Parathyroid adenoma (tissue), 2 donors: Measurements from ENCODE around the gene CFAP221.
"Not testable (repeated sequence)": the region's sequence is repeated elsewhere in the genome, so short reads cannot be mapped to it uniquely, and the experiment has no call there.

Experiments used
- H2AFZ ChIP-seq: fragments of 300-600 bp; sonication (generic); one replicate; pipeline ENCODE4 v1.7.0; 2017; ENCODE audit warnings: antibody characterized with exemption, mild to moderate bottlenecking
- H3K27ac ChIP-seq: fragments of 300-600 bp; sonication (generic); one replicate; pipeline ENCODE4 v1.7.0; 2017
- H3K27me3 ChIP-seq: fragments of 300-600 bp; sonication (generic); one replicate; pipeline ENCODE4 v1.7.0; 2017; ENCODE audit warnings: low read length; ENCODE audit not compliant: control insufficient read depth, insufficient read depth
- H3K36me3 ChIP-seq: fragments of 300-600 bp; sonication (generic); one replicate; pipeline ENCODE4 v1.7.0; 2017; ENCODE audit warnings: low read length; ENCODE audit not compliant: control insufficient read depth, insufficient read depth
- H3K4me1 ChIP-seq: fragments of 300-600 bp; sonication (generic); one replicate; pipeline ENCODE4 v1.7.0; 2017; ENCODE audit warnings: control low read depth
- H3K4me2 ChIP-seq: fragments of 300-600 bp; sonication (generic); one replicate; pipeline ENCODE4 v1.7.0; 2017; ENCODE audit warnings: low read length
- H3K4me3 ChIP-seq: fragments of 300-600 bp; sonication (generic); one replicate; pipeline ENCODE4 v1.7.0; 2017; ENCODE audit warnings: low read depth, low read length
- H3K79me2 ChIP-seq: fragments of 300-600 bp; sonication (generic); one replicate; pipeline ENCODE4 v1.7.0; 2017; ENCODE audit warnings: control low read depth
- H3K9ac ChIP-seq: fragments of 300-600 bp; sonication (generic); one replicate; pipeline ENCODE4 v1.7.0; 2017; ENCODE audit warnings: mild to moderate bottlenecking
- H3K9me3 ChIP-seq: fragments of 300-600 bp; sonication (generic); one replicate; pipeline ENCODE4 v1.7.0; 2017; ENCODE audit warnings: low read length; ENCODE audit not compliant: control insufficient read depth
- CTCF ChIP-seq: fragments of 300-600 bp; sonication (generic); IDR thresholded peaks from one replicate; pipeline ENCODE4 v1.7.0; 2017; ENCODE audit warnings: antibody characterized with exemption, mild to moderate bottlenecking
- donor health status: primary hyperparathyroidism.

CFAP221 gene

GRCh38 chr2:119608553-119608952, 64.3 kb downstream of the CFAP221 start:
- Histone ChIP-seq H3K4me2 (no peak overlapping the region), H3K36me3 (no peaks in the 10 kb centered on the region), H3K4me1 (no peaks in the 10 kb centered on the region), H3K9me3 (no peaks in the 10 kb centered on the region), H3K9ac (no peak overlapping the region), H3K4me3 (no peak overlapping the region), H2AFZ (no peak overlapping the region), H3K27me3 (no peaks in the 10 kb centered on the region), H3K79me2 (no peaks in the 10 kb centered on the region), H3K27ac (no peak overlapping the region)
- no peak for TF ChIP-seq CTCF

GRCh38 chr2:119609337-119609736, 65.1 kb downstream of the CFAP221 start:
- no peaks in the 10 kb centered on the region for H3K4me1 ChIP-seq
- H3K27ac ChIP-seq, result no peak overlapping the region
- no peak overlapping the region for H3K9ac ChIP-seq
- no peak overlapping the region for H2AFZ ChIP-seq
- no peaks in the 10 kb centered on the region for H3K36me3 ChIP-seq
- no peaks in the 10 kb centered on the region for H3K27me3 ChIP-seq
- H3K9me3 ChIP-seq, result no peaks in the 10 kb centered on the region
- H3K4me2 ChIP-seq, result no peak overlapping the region
- no peaks in the 10 kb centered on the region for H3K79me2 ChIP-seq
- H3K4me3 ChIP-seq, result no peak overlapping the region
- no peak for TF ChIP-seq CTCF

- not testable (repeated sequence) for H3K9ac ChIP-seq, H3K4me3 ChIP-seq
Measured at GRCh38 chr2:119614140-119614539, 69.9 kb downstream of the CFAP221 start.

GRCh38 chr2:119616421-119616820, 72.2 kb downstream of the CFAP221 start:
- Histone ChIP-seq H3K4me1 (no peaks in the 10 kb centered on the region), H3K27ac (no peak overlapping the region), H3K9me3 (no peaks in the 10 kb centered on the region), H3K4me2 (no peak overlapping the region), H3K79me2 (no peaks in the 10 kb centered on the region), H3K4me3 (no peak overlapping the region), H3K27me3 (no peaks in the 10 kb centered on the region), H3K36me3 (no peaks in the 10 kb centered on the region), H3K9ac (no peak overlapping the region), H2AFZ (no peak overlapping the region)
- TF ChIP-seq CTCF, result no peak

More at GRCh38 chr2:119614140-119614539, 69.9 kb downstream of the CFAP221 start:
- not testable (repeated sequence) for H3K4me1 ChIP-seq, H3K9me3 ChIP-seq, H3K27ac ChIP-seq, H2AFZ ChIP-seq, H3K79me2 ChIP-seq, H3K4me2 ChIP-seq, H3K36me3 ChIP-seq, H3K27me3 ChIP-seq

- Histone ChIP-seq H3K9ac (no peak overlapping the region), H2AFZ (no peak overlapping the region), H3K36me3 (no peaks in the 10 kb centered on the region), H3K9me3 (no peaks in the 10 kb centered on the region), H3K4me2 (no peak overlapping the region), H3K4me3 (no peak overlapping the region), H3K27me3 (no peaks in the 10 kb centered on the region), H3K27ac (no peak overlapping the region), H3K4me1 (no peaks in the 10 kb centered on the region), H3K79me2 (no peaks in the 10 kb centered on the region)
- TF ChIP-seq CTCF, result no peak
Measured at GRCh38 chr2:119617455-119617854, 73.2 kb downstream of the CFAP221 start.

- not testable (repeated sequence) for H3K4me1 ChIP-seq, H3K9ac ChIP-seq, H3K36me3 ChIP-seq, H3K27me3 ChIP-seq, H3K4me2 ChIP-seq, H3K4me3 ChIP-seq, H3K9me3 ChIP-seq, H3K79me2 ChIP-seq, H3K27ac ChIP-seq, H2AFZ ChIP-seq
Measured at GRCh38 chr2:119618725-119619124, 74.5 kb downstream of the CFAP221 start.
